Naive thymus-derived CD4-positive, alpha-beta T cell (primary cell): ENCODE results near the gene MORC1. TPM values are rescaled to one million over a fixed set of nuclear protein-coding genes. Genes with fewer than 3 reads are reported as not detected.

Experiments used
- ATAC-seq: fragments of 150-1000 bp; cut with Tn5 transposase; 2 replicates; pipeline ENCODE4 v1.10.0; 2021; ENCODE audit warnings: mild to moderate bottlenecking, moderate library complexity
- CTCF ChIA-PET: fragments of 350-600 bp; sonication (Branson Sonifier 250); formaldehyde crosslinking; loops from one replicate; lab custom pipeline; 2021; ENCODE audit warnings: antibody characterized with exemption; lab: Charles Lee
- POLR2A ChIA-PET: fragments of 350-600 bp; sonication (Branson Sonifier 250); formaldehyde crosslinking; loops from one replicate; lab custom pipeline; 2021; ENCODE audit warnings: antibody characterized with exemption, inconsistent platforms; lab: Charles Lee
- DNase-seq, 9 donors: peaks; one replicate each; pipeline versions ENCODE4 v3.0.0 to v3.0.0-alpha.2; 2020 to 2022; ENCODE audit warnings: mixed read lengths in 1 of 9
- H3K27ac ChIP-seq: one replicate; pipeline ENCODE4 v1.7.0; 2013; ENCODE audit warnings: mild to moderate bottlenecking, low read depth, low read length, moderate library complexity
- H3K27me3 ChIP-seq, 2 donors: one replicate each; pipeline ENCODE4 v1.7.0; 2013; ENCODE audit warnings: low read length in 2 of 2, mild to moderate bottlenecking in 2 of 2, moderate library complexity in 2 of 2; ENCODE audit not compliant: control insufficient read depth in 2 of 2, insufficient read depth in 2 of 2
- H3K36me3 ChIP-seq, 3 experiments: 1 replicate in 2 of 3; 2 replicates in 1 of 3; pipeline ENCODE4 v1.7.0; 2013; ENCODE audit warnings: low read length in 3 of 3, mild to moderate bottlenecking in 3 of 3, moderate library complexity in 1 of 3; ENCODE audit not compliant: insufficient read depth in 3 of 3, control insufficient read depth in 2 of 3
- H3K4me1 ChIP-seq, 2 donors: one replicate each; pipeline ENCODE4 v1.7.0; 2013; ENCODE audit warnings: low read length in 2 of 2, mild to moderate bottlenecking in 2 of 2, moderate library complexity in 1 of 2; ENCODE audit not compliant: control insufficient read depth in 2 of 2, insufficient read depth in 2 of 2
- H3K4me3 ChIP-seq: 2 replicates; pipeline ENCODE4 v1.7.0; 2013; ENCODE audit warnings: mild to moderate bottlenecking, low read length
- H3K9me3 ChIP-seq, 3 experiments: 1 replicate in 2 of 3; 2 replicates in 1 of 3; pipeline ENCODE4 v1.7.0; 2013; ENCODE audit warnings: low read length in 3 of 3; ENCODE audit not compliant: control insufficient read depth in 2 of 3
- H3K27ac Mint-ChIP-seq, 9 donors: one replicate each; pipeline ENCODE4 v1.8.0; 2020 to 2022; ENCODE audit warnings: mixed read lengths in 9 of 9, mild to moderate bottlenecking in 8 of 9, moderate library complexity in 5 of 9, inconsistent platforms in 2 of 9
- H3K27me3 Mint-ChIP-seq, 5 donors: one replicate each; pipeline ENCODE4 v1.8.0; 2021 to 2022; ENCODE audit warnings: mixed read lengths in 5 of 5, mild to moderate bottlenecking in 1 of 5
- H3K36me3 Mint-ChIP-seq, 5 donors: one replicate each; pipeline ENCODE4 v1.8.0; 2020 to 2022; ENCODE audit warnings: mixed read lengths in 5 of 5, mild to moderate bottlenecking in 3 of 5, inconsistent platforms in 1 of 5
- H3K4me1 Mint-ChIP-seq, 7 donors: one replicate each; pipeline ENCODE4 v1.8.0; 2020 to 2022; ENCODE audit warnings: mixed read lengths in 7 of 7, mild to moderate bottlenecking in 3 of 7, inconsistent platforms in 1 of 7
- H3K4me3 Mint-ChIP-seq, 10 donors: one replicate each; pipeline ENCODE4 v1.8.0; 2020 to 2022; ENCODE audit warnings: mild to moderate bottlenecking in 10 of 10, mixed read lengths in 10 of 10, moderate library complexity in 6 of 10, inconsistent platforms in 2 of 10
- H3K9me3 Mint-ChIP-seq, 11 donors: one replicate each; pipeline ENCODE4 v1.8.0; 2020 to 2022; ENCODE audit warnings: mixed read lengths in 11 of 11, mild to moderate bottlenecking in 4 of 11, inconsistent platforms in 1 of 11, moderate library complexity in 1 of 11
- intact Hi-C, 2 donors: fragments of 100-400 bp; cut with micrococcal nuclease; formaldehyde crosslinking; loops; one replicate each; pipeline ENCODE4 v1.15.1; 2023
- polyA plus RNA-seq, 2 donors: library from polyadenylated mRNA; unstranded; fragments of 300-500 nt; fragmentation: Illumina TruSeq; gene quantifications; one replicate each; pipeline ENCODE4 v1.2.3, GENCODE V29; 2021
- total RNA-seq, 6 experiments: library from RNA in 5 of 6; stranded (reverse) in 5 of 6; gene quantifications; 1 replicate in 5 of 6; 2 replicates in 1 of 6; pipeline ENCODE4 v1.2.3 and lab custom pipeline; 2021 to 2026

The MORC1 gene
- total and polyA plus RNA-seq, 7 experiments from 2014 or later, result 0.12 TPM; not detected in 6

- ChIA-PET POLR2A (no interaction called here), CTCF (no interaction called here)
- H3K36me3 ChIP-seq, result no peaks in the 10 kb centered on the region
- H3K4me3 ChIP-seq, result no peak overlapping the region
- Mint-ChIP-seq H3K27ac (no peak overlapping the region), H3K4me3 (no peak overlapping the region), H3K9me3 (peaks cover 0 to 5% (median 0%) of the 10 kb centered on the region in 11 donors), H3K27me3 (peaks cover 4 to 22% (median 9%) of the 10 kb centered on the region in 5 donors), H3K36me3 (no peaks in the 10 kb centered on the region), H3K4me1 (no peaks in the 10 kb centered on the region)
- intact Hi-C loops, result no loop called here
- H3K4me1 ChIP-seq, result no peaks in the 10 kb centered on the region
- H3K27ac ChIP-seq, result no peak overlapping the region
- H3K27me3 ChIP-seq, result peaks cover 0 to 4% of the 10 kb centered on the region in 2 donors
- ATAC-seq (no peak), DNase-seq (no peak)
- H3K9me3 ChIP-seq, result no peaks in the 10 kb centered on the region
Observed at GRCh38 chr3:108946292-108947285, 171.3 kb downstream of the MORC1 start.

DNA sequence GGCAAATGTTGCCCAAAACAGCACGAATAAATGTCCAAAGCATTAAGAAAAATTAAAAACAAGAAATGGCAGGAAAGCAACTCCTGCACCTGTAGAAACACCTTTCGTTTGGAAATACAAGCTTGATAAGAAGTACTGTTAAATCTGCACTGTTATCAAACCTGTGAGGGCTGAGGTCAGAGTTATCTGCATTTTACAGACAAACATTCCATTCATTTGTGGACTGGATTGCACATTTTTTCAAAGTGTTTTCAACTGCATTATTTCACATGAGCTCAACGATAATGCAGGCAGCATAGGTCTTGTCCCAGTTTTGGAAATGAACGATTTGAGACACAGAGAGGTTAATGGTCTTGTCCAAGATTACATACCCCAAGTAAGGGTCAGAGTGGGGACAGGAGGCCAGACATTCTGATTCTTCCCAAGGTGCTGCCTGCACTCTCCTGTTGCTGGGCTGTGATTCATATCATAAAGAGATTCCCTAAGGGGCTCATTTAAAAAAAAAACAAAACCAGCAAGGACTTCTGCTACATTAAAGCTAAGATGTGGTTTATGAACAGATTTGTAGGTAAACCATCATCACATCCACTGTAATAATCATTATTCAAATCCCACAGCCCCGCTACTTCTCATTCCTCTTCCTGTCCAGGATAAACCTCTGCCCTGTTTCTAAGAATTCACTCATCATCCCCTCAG is 177.2 kb downstream of the MORC1 start:
- intact Hi-C loops, result no loop called here
- ATAC-seq (no peak), DNase-seq (no peak)
- Histone ChIP-seq H3K27ac (no peak overlapping the region), H3K4me3 (no peak overlapping the region), H3K4me1 (no peaks in the 10 kb centered on the region), H3K9me3 (no peaks in the 10 kb centered on the region), H3K36me3 (no peaks in the 10 kb centered on the region), H3K27me3 (no peaks in the 10 kb centered on the region)
- no peaks in the 10 kb centered on the region for H3K36me3 Mint-ChIP-seq
- H3K4me1 Mint-ChIP-seq, result no peaks in the 10 kb centered on the region
- H3K4me3 Mint-ChIP-seq, result no peak overlapping the region
- POLR2A ChIA-PET, result no interaction called here
- peaks cover 0 to 5% (median 0%) of the 10 kb centered on the region in 5 donors for H3K27me3 Mint-ChIP-seq
- H3K9me3 Mint-ChIP-seq, result no peaks in the 10 kb centered on the region
- CTCF ChIA-PET, result no interaction called here
- H3K27ac Mint-ChIP-seq, result no peak overlapping the region

GRCh38 chr3:108940166-108940565 is 177.8 kb downstream of the MORC1 start:
- no peaks in the 10 kb centered on the region for H3K4me1 Mint-ChIP-seq
- H3K27me3 Mint-ChIP-seq, result peaks cover 0 to 5% (median 0%) of the 10 kb centered on the region in 5 donors
- ChIA-PET POLR2A (no interaction called here), CTCF (interaction anchor here (0.9 kb wide), 1 partner anchor 462 kb away, joined by 3 read pairs; no protein-coding TSS in a partner anchor)
- no peak for ATAC-seq
- no peak overlapping the region for H3K27ac ChIP-seq
- no peak for DNase-seq
- no peaks in the 10 kb centered on the region for H3K36me3 Mint-ChIP-seq
- no peaks in the 10 kb centered on the region for H3K36me3 ChIP-seq
- no peaks in the 10 kb centered on the region for H3K9me3 Mint-ChIP-seq
- H3K27me3 ChIP-seq, result no peaks in the 10 kb centered on the region
- no peaks in the 10 kb centered on the region for H3K9me3 ChIP-seq
- H3K27ac Mint-ChIP-seq, result no peak overlapping the region
- H3K4me3 ChIP-seq, result no peak overlapping the region
- no peak overlapping the region for H3K4me3 Mint-ChIP-seq
- intact Hi-C loops, result no loop called here
- H3K4me1 ChIP-seq, result no peaks in the 10 kb centered on the region

- H3K27ac Mint-ChIP-seq, result no peak overlapping the region
- H3K4me3 Mint-ChIP-seq, result no peak overlapping the region
- no peaks in the 10 kb centered on the region for H3K9me3 ChIP-seq
- ChIA-PET POLR2A (no interaction called here), CTCF (no interaction called here)
- H3K4me3 ChIP-seq, result no peak overlapping the region
- DNase-seq, result no peak
- H3K27me3 ChIP-seq, result no peaks in the 10 kb centered on the region
- peaks cover 0 to 3% (median 0%) of the 10 kb centered on the region in 11 donors for H3K9me3 Mint-ChIP-seq
- H3K27ac ChIP-seq, result no peak overlapping the region
- peaks cover 0 to 6% (median 0%) of the 10 kb centered on the region in 5 donors for H3K27me3 Mint-ChIP-seq
- intact Hi-C loops, result no loop called here
- H3K36me3 Mint-ChIP-seq, result peaks cover 0 to 2% (median 0%) of the 10 kb centered on the region in 5 donors
- ATAC-seq, result no peak
- H3K36me3 ChIP-seq, result no peaks in the 10 kb centered on the region
- no peaks in the 10 kb centered on the region for H3K4me1 ChIP-seq
- H3K4me1 Mint-ChIP-seq, result no peaks in the 10 kb centered on the region
Observed at GRCh38 chr3:108936924-108937689, 180.8 kb downstream of the MORC1 start.

GRCh38 chr3:108931035-108931434 is 186.9 kb downstream of the MORC1 start:
- Histone ChIP-seq H3K9me3 (no peaks in the 10 kb centered on the region), H3K27ac (no peak overlapping the region), H3K27me3 (no peaks in the 10 kb centered on the region), H3K36me3 (no peaks in the 10 kb centered on the region), H3K4me3 (no peak overlapping the region), H3K4me1 (no peaks in the 10 kb centered on the region)
- ChIA-PET POLR2A (no interaction called here), CTCF (no interaction called here)
- H3K36me3 Mint-ChIP-seq, result peaks cover 0 to 15% (median 8%) of the 10 kb centered on the region in 5 donors
- ATAC-seq (no peak), DNase-seq (no peak)
- peaks cover 0 to 1% (median 0%) of the 10 kb centered on the region in 7 donors for H3K4me1 Mint-ChIP-seq
- no peak overlapping the region for H3K4me3 Mint-ChIP-seq
- H3K27me3 Mint-ChIP-seq, result peaks cover 0 to 25% (median 10%) of the 10 kb centered on the region in 5 donors
- intact Hi-C loops, result no loop called here
- peaks cover 3 to 31% (median 14%) of the 10 kb centered on the region in 11 donors for H3K9me3 Mint-ChIP-seq
- no peak overlapping the region for H3K27ac Mint-ChIP-seq

DNA sequence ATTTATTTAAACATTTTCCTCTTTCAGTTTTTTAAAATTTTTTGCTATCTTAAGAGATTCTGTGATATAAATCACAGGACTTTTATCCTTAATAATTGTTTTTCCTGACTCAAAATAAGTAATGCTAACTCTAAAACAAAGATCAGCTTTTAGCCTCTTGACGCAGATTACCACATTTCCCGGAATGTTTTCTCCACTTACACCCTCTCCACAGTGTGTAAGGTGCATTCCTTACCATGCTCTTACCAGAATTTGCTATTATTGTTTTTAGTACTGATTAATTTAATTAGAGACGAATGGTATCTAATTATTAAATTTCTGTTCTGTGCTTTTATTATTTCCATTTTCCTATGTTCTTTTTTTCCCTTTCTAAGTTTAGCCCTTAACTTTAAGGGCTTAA is 199.1 kb downstream of the MORC1 start:
- no peak overlapping the region for H3K4me3 ChIP-seq
- intact Hi-C loops, result loop anchor here (5.0 to 10.0 kb wide), 3 partner anchors 157 to 1674 kb away; no protein-coding TSS in a partner anchor
- DNase-seq, result no peak
- H3K36me3 Mint-ChIP-seq, result no peaks in the 10 kb centered on the region
- H3K36me3 ChIP-seq, result no peaks in the 10 kb centered on the region
- no peak overlapping the region for H3K27ac Mint-ChIP-seq
- peaks cover 0 to 49% (median 4%) of the 10 kb centered on the region in 5 donors for H3K27me3 Mint-ChIP-seq
- no peak for ATAC-seq
- H3K4me1 ChIP-seq, result peaks cover 5 to 9% of the 10 kb centered on the region in 2 donors
- no peaks in the 10 kb centered on the region for H3K9me3 Mint-ChIP-seq
- H3K27me3 ChIP-seq, result no peaks in the 10 kb centered on the region
- ChIA-PET CTCF (interaction anchor here (0.7 to 0.9 kb wide), 2 partner anchors 118 to 254 kb away, joined by 3 read pairs; no protein-coding TSS in a partner anchor), POLR2A (interaction anchor here (0.8 kb wide), 1 partner anchor 330 kb away, joined by 3 read pairs; the partner anchor contains the start of gene CIP2A)
- no peaks in the 10 kb centered on the region for H3K9me3 ChIP-seq
- no peak overlapping the region for H3K4me3 Mint-ChIP-seq
- H3K4me1 Mint-ChIP-seq, result peaks cover 9 to 14% (median 12%) of the 10 kb centered on the region in 7 donors
- no peak overlapping the region for H3K27ac ChIP-seq
